IPS DF 4.7 (cell line): ENCODE results near the gene DNAJB1.
"Not testable (repeated sequence)": the region's sequence is repeated elsewhere in the genome, so short reads cannot be mapped to it uniquely, and the experiment has no call there.

Experiments used
- DNase-seq: peaks from one replicate; pipeline ENCODE4 v3.0.0-alpha.2; 2013; ENCODE audit warnings: low spot score; ENCODE audit errors: extremely low read depth

Gene DNAJB1

GRCh38 chr19:14517840-14518505 is at the start of gene DNAJB1:
TSS of gene DNAJB1 (minus strand) at chr19:14518397. CDS start at chr19:14518349, 48 bp downstream.
- DNase-seq, result no peak

- DNase-seq, result no peak
Measured at GRCh38 chr19:14567079-14567478, 48.9 kb upstream of the DNAJB1 start.

GRCh38 chr19:14566712-14567077 is 48.5 kb upstream of the DNAJB1 start:
- DNase-seq, result no peak

GRCh38 chr19:14565765-14566711 is 47.8 kb upstream of the DNAJB1 start:
- no peak for DNase-seq

GRCh38 chr19:14565298-14565679 is 47.1 kb upstream of the DNAJB1 start:
- DNase-seq, result no peak

- DNase-seq, result not testable (repeated sequence)
Measured at GRCh38 chr19:14564652-14565297, 46.6 kb upstream of the DNAJB1 start.

- DNase-seq, result no peak
Measured at GRCh38 chr19:14563989-14564651, 45.9 kb upstream of the DNAJB1 start.

GRCh38 chr19:14563590-14563926 is 45.4 kb upstream of the DNAJB1 start:
- DNase-seq, result no peak

GRCh38 chr19:14562660-14563589 is 44.7 kb upstream of the DNAJB1 start:
- DNase-seq, result no peak

GRCh38 chr19:14561847-14562351 is 43.7 kb upstream of the DNAJB1 start:
- DNase-seq, result no peak

GRCh38 chr19:14561249-14561648 is 43.1 kb upstream of the DNAJB1 start:
- DNase-seq, result no peak

- no peak for DNase-seq
Measured at GRCh38 chr19:14560776-14561108, 42.5 kb upstream of the DNAJB1 start.

GRCh38 chr19:14559916-14560775 is 41.9 kb upstream of the DNAJB1 start:
- DNase-seq, result no peak

GRCh38 chr19:14558370-14559066 is 40.3 kb upstream of the DNAJB1 start:
- DNase-seq, result no peak

GRCh38 chr19:14556662-14557188 is 38.5 kb upstream of the DNAJB1 start:
- no peak for DNase-seq

- no peak for DNase-seq
Measured at GRCh38 chr19:14555918-14556661, 37.9 kb upstream of the DNAJB1 start.

GRCh38 chr19:14554382-14554812 is 36.2 kb upstream of the DNAJB1 start:
- no peak for DNase-seq

GRCh38 chr19:14553939-14554243 is 35.7 kb upstream of the DNAJB1 start:
- DNase-seq, result no peak
